GM12878 (cell line): Measurements from ENCODE around the gene FTO. TPM values are rescaled to one million over a fixed set of nuclear protein-coding genes. Genes with fewer than 3 reads are reported as not detected.

Source experiments
- ATAC-seq: fragments of 200-7000 bp; cut with Tn5 transposase; 3 replicates; pipeline ENCODE4 v1.9.1; 2020; ENCODE audit warnings: mild to moderate bottlenecking, moderate library complexity
- BruUV-seq: library from RNA; stranded (reverse); fragments of 400-500 nt; replicated peaks from 2 replicates; lab custom pipeline; 2021; lab: Mats Ljungman, UMichigan
- CTCF ChIA-PET: fragments of 300-600 bp; sonication (Branson Sonifier 250); formaldehyde crosslinking; extraction: SDS; loops from one replicate; lab custom pipeline; 2021; ENCODE audit warnings: inconsistent platforms; lab: Yijun Ruan, JAX
- POLR2A ChIA-PET: fragments of 350-600 bp; formaldehyde crosslinking; extraction: SDS; loops from one replicate; lab custom pipeline; 2021; ENCODE audit warnings: inconsistent platforms; lab: Charles Lee
- RAD21 ChIA-PET: fragments of 300-600 bp; sonication (Branson Sonifier 250); formaldehyde crosslinking; loops from one replicate; lab custom pipeline; 2023; ENCODE audit warnings: antibody characterized with exemption; ENCODE audit not compliant: unreplicated experiment; lab: Charles Lee
- SMC1A ChIA-PET: fragments of 300-600 bp; sonication (Branson Sonifier 250); formaldehyde crosslinking; loops from one replicate; lab custom pipeline; 2023; ENCODE audit not compliant: unreplicated experiment, uncharacterized antibody; lab: Charles Lee
- DNase-seq: peaks from one replicate; pipeline ENCODE4 v3.0.0-alpha.2; 2011; ENCODE audit warnings: low read depth, low spot score
- FAIRE-seq: peaks from 3 replicates; lab custom pipeline; 2011; peaks lifted over from hg19 to GRCh38; lab: Jason Lieb, UNC
- H2AFZ ChIP-seq: 2 replicates; pipeline ENCODE4 v1.6.0; 2011; ENCODE audit warnings: low read depth, low read length, control low read depth; ENCODE audit not compliant: control insufficient read depth
- H3K27ac ChIP-seq: 2 replicates; pipeline ENCODE4 v1.5.1; 2011; ENCODE audit warnings: control low read depth; ENCODE audit not compliant: control insufficient read depth, insufficient read depth
- H3K27me3 ChIP-seq, 2 experiments: replicated peaks in 1 of 2; 2 replicates each; pipeline versions ENCODE4 v1.6.0 to v1.6.1; 2011; ENCODE audit warnings: low read length in 1 of 2; ENCODE audit not compliant: control insufficient read depth in 2 of 2, insufficient read depth in 2 of 2
- H3K36me3 ChIP-seq, 2 experiments: 2 replicates each; pipeline ENCODE4 v1.5.1; 2011; ENCODE audit warnings: low read length in 1 of 2; ENCODE audit not compliant: control insufficient read depth in 2 of 2, insufficient read depth in 2 of 2
- H3K4me1 ChIP-seq: 2 replicates; pipeline ENCODE4 v1.6.1; 2011; ENCODE audit warnings: mild to moderate bottlenecking, low read length, moderate library complexity, mixed read lengths; ENCODE audit not compliant: control insufficient read depth, insufficient read depth
- H3K4me2 ChIP-seq: 2 replicates; pipeline ENCODE4 v1.6.0; 2011; ENCODE audit warnings: control low read depth; ENCODE audit not compliant: control insufficient read depth, insufficient read depth
- H3K4me3 ChIP-seq: fragments of 200-600 bp; sonication (generic); 2 replicates; pipeline ENCODE4 v1.5.1; 2016
- H3K79me2 ChIP-seq: 2 replicates; pipeline ENCODE4 v1.6.0; 2011; ENCODE audit warnings: low read length; ENCODE audit not compliant: control insufficient read depth, insufficient read depth
- H3K9ac ChIP-seq: 2 replicates; pipeline ENCODE4 v1.8.0; 2011; ENCODE audit warnings: low read length, control low read depth, mixed read lengths; ENCODE audit not compliant: control insufficient read depth, insufficient read depth
- H3K9me3 ChIP-seq: replicated peaks from 3 replicates; pipeline ENCODE4 v1.5.1; 2011; ENCODE audit warnings: mild to moderate bottlenecking, low read length; ENCODE audit not compliant: control insufficient read depth, insufficient read depth
- H4K20me1 ChIP-seq: 2 replicates; pipeline ENCODE4 v1.6.0; 2011; ENCODE audit not compliant: control insufficient read depth, insufficient read depth
- BCL11A ChIP-seq: IDR thresholded peaks from 2 replicates; pipeline ENCODE4 v1.6.1; 2011; ENCODE audit warnings: low read depth, low read length
- BRCA1 ChIP-seq: IDR thresholded peaks from 2 replicates; pipeline ENCODE4 v1.6.1; 2011; ENCODE audit warnings: low read depth, low read length, improper control_type of control experiment
- CREB1 ChIP-seq: IDR thresholded peaks from 2 replicates; pipeline ENCODE4 v1.6.1; 2012; ENCODE audit warnings: low read depth, mild to moderate bottlenecking, inconsistent platforms
- DPF2 ChIP-seq: fragments of 450-650 bp; IDR thresholded peaks from 2 replicates; pipeline ENCODE4 v1.6.1; 2017; ENCODE audit warnings: mild to moderate bottlenecking
- EGR1 ChIP-seq, 2 experiments: IDR thresholded peaks; 1 replicate in 1 of 2; 2 replicates in 1 of 2; pipeline ENCODE4 v1.6.1; 2011 to 2012; ENCODE audit warnings: low read depth in 2 of 2, low read length in 2 of 2, borderline replicate concordance in 1 of 2, mild to moderate bottlenecking in 1 of 2, moderate library complexity in 1 of 2
- FOXK2 ChIP-seq: fragments of 450-650 bp; IDR thresholded peaks from 2 replicates; pipeline ENCODE4 v1.6.1; 2017; ENCODE audit warnings: mild to moderate bottlenecking, moderate library complexity
- JUND ChIP-seq: IDR thresholded peaks from 2 replicates; pipeline ENCODE4 v1.6.1; 2012; ENCODE audit warnings: low read depth, mild to moderate bottlenecking, low read length, improper control_type of control experiment, moderate library complexity
- PAX5 ChIP-seq: IDR thresholded peaks from 2 replicates; pipeline ENCODE4 v1.6.1; 2011; ENCODE audit warnings: low read depth, low read length, borderline replicate concordance
- SMC3 ChIP-seq: IDR thresholded peaks from 2 replicates; pipeline ENCODE4 v1.6.1; 2011; ENCODE audit warnings: low read length, improper control_type of control experiment, borderline replicate concordance
- YBX1 ChIP-seq: fragments of 450-650 bp; IDR thresholded peaks from 2 replicates; pipeline ENCODE4 v1.6.1; 2016; ENCODE audit warnings: antibody characterized with exemption
- ZNF384 ChIP-seq: IDR thresholded peaks from 2 replicates; pipeline ENCODE4 v1.6.1; 2012; ENCODE audit warnings: low read depth, mild to moderate bottlenecking, low read length, improper control_type of control experiment, borderline replicate concordance
- WGBS: methylation state at CpG from one replicate; pipeline ENCODE4 v1.1.6; 2016; ENCODE audit warnings: low lambda C conversion rate; ENCODE audit not compliant: insufficient replicate concordance, insufficient coverage; ENCODE audit errors: missing lambda C conversion rate; 5-methylcytosine and 5-hydroxymethylcytosine counted together
- in situ Hi-C: fragments of 300-500 bp; cut with MboI; formaldehyde crosslinking; loops from 9 replicates; pipeline ENCODE4 v1.14.3; 2018; ENCODE audit warnings: mixed read lengths
- intact Hi-C: fragments of 100-400 bp; cut with micrococcal nuclease; formaldehyde crosslinking; loops from one replicate; pipeline ENCODE4 v1.14.2; 2022; ENCODE audit not compliant: unreplicated experiment
- polyA plus RNA-seq, 11 experiments: library from polyadenylated mRNA; depleted of rRNA in 4 of 11; unstranded in 6 of 11; stranded (reverse) in 5 of 11; fragments of >200 nt; fragmentation: Nextera tagmentation in 4 of 11; fragmentation: Illumina TruSeq in 1 of 11; extraction: Ambion mirVana in 4 of 11; extraction: Trizol in 1 of 11; gene quantifications; 1 replicate in 1 of 11; 2 replicates in 10 of 11; pipeline versions ENCODE4 v1.2.1 to v1.2.3, GENCODE V29; 2011 to 2016; ENCODE audit warnings: inconsistent platforms in 2 of 11, missing spikeins in 2 of 11, low read depth in 1 of 11
- total RNA-seq, 4 experiments: library from RNA; depleted of rRNA in 3 of 4; stranded (reverse); fragments of >200 nt in 3 of 4; fragmentation: Illumina TruSeq in 1 of 4; extraction: Trizol in 1 of 4; gene quantifications; 2 replicates each; pipeline versions ENCODE4 v1.2.1 to v1.2.3, GENCODE V29; 2013 to 2021

FTO gene
- total and polyA plus RNA-seq, 10 of the 15 experiments (the other 5 are each of a cell fraction or from before 2014, with no cell fraction given): 20.1 to 55.0 (median 47.0) TPM

GRCh38 chr16:53730693-53731092 is 26.7 kb downstream of the FTO start:
- TF ChIP-seq BCL11A: no peak
- TF ChIP-seq, all 136 proteins: peak for 0
- no peak for ATAC-seq
- H3K79me2 ChIP-seq: no peaks in the 10 kb centered on the region; the same call in none of the 2 replicates

DNA sequence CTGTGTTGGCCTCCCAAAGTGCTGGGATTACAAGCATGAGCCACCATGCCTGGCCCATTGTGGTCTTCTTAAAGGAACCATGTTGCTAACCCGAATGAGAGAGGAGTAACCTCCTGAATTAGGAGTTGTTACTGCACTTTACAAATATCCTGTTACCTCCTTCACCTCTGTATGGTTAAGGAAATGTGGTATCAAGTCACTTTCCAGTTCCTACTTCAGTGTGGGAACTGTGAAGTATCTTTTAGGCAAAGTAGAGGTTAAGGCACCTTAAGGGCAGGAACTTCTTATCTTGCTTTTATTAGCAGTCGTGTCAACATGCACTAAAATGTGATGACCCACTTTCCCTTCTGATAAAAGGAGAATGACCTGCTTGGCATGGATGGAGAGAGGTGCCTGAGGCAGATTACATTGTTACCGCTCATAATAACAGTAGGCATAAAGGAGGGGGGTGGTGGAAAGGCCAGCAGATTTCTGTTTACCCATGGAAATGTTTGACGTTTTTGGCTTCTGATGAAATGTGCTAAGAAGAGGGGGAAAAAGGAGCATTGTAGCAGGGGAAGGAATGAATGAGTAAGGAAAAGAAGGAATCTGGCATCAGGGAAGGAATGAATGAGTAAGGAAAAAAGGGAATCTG is 28.5 kb downstream of the FTO start:
- Histone ChIP-seq H3K27me3 (no peaks in the 10 kb centered on the region), H3K9ac (no peak overlapping the region), H3K4me3 (no peak overlapping the region), H4K20me1 (no peaks in the 10 kb centered on the region; the same call in 1 of the 2 replicates), H2AFZ (no peak overlapping the region), H3K36me3 (no peaks in the 10 kb centered on the region), H3K27ac (no peak overlapping the region), H3K4me2 (no peak overlapping the region), H3K4me1 (no peaks in the 10 kb centered on the region), H3K79me2 (no peaks in the 10 kb centered on the region; the same call in 1 of the 2 replicates), H3K9me3 (no peaks in the 10 kb centered on the region; the same call in 2 of the 3 replicates)
- BruUV-seq: no TSS peak
- in situ Hi-C loops: no loop called here
- DNase-seq: no peak
- no peak for FAIRE-seq
- RAD21 ChIA-PET: no interaction called here
- intact Hi-C loops: no loop called here
- POLR2A ChIA-PET: no interaction called here
- SMC1A ChIA-PET: no interaction called here
- ATAC-seq: no peak
- WGBS: 73% methylated on average over 4 of the region's 4 CpGs
- TF ChIP-seq PAX5 (no peak), ZNF384 (no peak), JUND (no peak), EGR1 (IDR thresholded peaks at IDR 0.05; ENCODE audit: borderline replicate concordance in 1 of 2, low read depth in 2 of 2, low read length in 2 of 2) (no peak), FOXK2 (no peak), CREB1 (no peak), DPF2 (no peak), YBX1 (no peak), SMC3 (no peak), BRCA1 (no peak)
- CTCF ChIA-PET: no interaction called here

More at GRCh38 chr16:53730693-53731092, 26.7 kb downstream of the FTO start:
- WGBS: 86% methylated on average over 3 of the region's 3 CpGs
- RAD21 ChIA-PET: no interaction called here
- Histone ChIP-seq H3K4me2 (no peak overlapping the region), H3K4me1 (peaks cover 4% of the 10 kb centered on the region), H2AFZ (no peak overlapping the region), H3K9ac (no peak overlapping the region), H3K27ac (no peak overlapping the region), H3K36me3 (no peaks in the 10 kb centered on the region), H4K20me1 (no peaks in the 10 kb centered on the region; the same call in 1 of the 2 replicates), H3K27me3 (no peaks in the 10 kb centered on the region), H3K4me3 (no peak overlapping the region), H3K9me3 (no peaks in the 10 kb centered on the region; the same call in 2 of the 3 replicates)
- POLR2A ChIA-PET: no interaction called here
- CTCF ChIA-PET: interaction anchor here (3.0 kb wide), 1 partner anchor 12 kb away, joined by 14 read pairs; no protein-coding TSS in a partner anchor
- intact Hi-C loops (no loop called here), in situ Hi-C loops (no loop called here)
- DNase-seq (no peak), FAIRE-seq (no peak)
- SMC1A ChIA-PET: interaction anchor here (1.9 to 2.1 kb wide), 2 partner anchors 13 to 14 kb away, joined by 5 to 6 read pairs; no protein-coding TSS in a partner anchor
- no TSS peak for BruUV-seq
